AG10803 (cell line): ENCODE data around the gene ASB6.

Experiments
- DNase-seq: peaks from one replicate; pipeline ENCODE4 v3.0.0; 2010; ENCODE audit warnings: low read depth
- H3K4me3 ChIP-seq: 2 replicates; pipeline ENCODE4 v1.5.1; 2011; ENCODE audit warnings: mild to moderate bottlenecking, low read length, control low read depth
- TF ChIP-seq, protein P1 (sequence below): conservative IDR thresholded peaks from 2 replicates; pipeline ENCODE4 v1.5.1; 2011; ENCODE audit warnings: mild to moderate bottlenecking, low read length, control low read depth, inconsistent platforms

ASB6 gene

DNA sequence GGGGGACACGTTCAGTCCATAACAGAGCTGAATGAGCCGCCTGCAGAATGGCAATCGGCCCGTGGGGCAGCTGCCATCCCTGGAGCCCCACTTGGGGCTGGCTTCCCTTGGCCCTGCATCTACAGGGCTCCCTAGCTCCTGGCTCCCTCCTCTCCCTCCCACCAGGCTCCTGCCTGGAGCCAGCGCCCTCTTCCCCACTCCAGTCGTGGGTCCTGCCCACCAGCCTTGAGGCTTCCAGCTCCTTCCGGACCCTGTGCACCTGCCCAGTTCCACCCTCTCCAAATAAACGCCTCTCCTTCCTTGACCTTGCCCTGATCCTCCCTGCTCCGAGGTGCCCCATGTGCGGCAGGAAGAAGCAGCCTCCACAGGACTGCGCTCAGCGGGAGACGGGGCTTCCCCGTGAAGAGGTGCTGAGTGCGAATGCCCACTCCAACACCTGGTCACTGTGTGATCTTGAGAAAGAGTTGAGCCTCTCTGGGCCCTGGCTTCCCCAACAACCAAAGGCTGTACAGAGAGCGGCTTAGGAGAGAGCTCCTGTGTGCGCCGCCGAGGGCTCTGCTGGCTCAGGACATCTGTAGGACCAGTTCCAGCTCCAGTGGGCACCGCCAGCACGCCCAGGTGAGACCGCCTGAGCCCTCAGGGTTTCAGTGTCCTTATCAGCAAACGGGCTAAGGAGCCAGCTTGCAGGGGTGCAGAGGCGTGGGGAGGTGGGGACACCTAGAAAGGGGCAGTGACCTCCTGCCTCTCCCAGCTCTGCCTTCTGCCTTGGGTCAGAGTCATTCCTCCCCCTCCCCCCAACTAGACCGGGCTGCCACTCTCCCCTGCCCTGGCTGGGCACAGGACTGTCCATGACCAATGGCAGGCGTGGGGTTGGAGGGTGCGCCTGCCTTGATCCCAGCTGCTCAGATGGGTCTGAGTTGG is 33.1 kb downstream of the ASB6 start:
- TF ChIP-seq, protein P1, sequence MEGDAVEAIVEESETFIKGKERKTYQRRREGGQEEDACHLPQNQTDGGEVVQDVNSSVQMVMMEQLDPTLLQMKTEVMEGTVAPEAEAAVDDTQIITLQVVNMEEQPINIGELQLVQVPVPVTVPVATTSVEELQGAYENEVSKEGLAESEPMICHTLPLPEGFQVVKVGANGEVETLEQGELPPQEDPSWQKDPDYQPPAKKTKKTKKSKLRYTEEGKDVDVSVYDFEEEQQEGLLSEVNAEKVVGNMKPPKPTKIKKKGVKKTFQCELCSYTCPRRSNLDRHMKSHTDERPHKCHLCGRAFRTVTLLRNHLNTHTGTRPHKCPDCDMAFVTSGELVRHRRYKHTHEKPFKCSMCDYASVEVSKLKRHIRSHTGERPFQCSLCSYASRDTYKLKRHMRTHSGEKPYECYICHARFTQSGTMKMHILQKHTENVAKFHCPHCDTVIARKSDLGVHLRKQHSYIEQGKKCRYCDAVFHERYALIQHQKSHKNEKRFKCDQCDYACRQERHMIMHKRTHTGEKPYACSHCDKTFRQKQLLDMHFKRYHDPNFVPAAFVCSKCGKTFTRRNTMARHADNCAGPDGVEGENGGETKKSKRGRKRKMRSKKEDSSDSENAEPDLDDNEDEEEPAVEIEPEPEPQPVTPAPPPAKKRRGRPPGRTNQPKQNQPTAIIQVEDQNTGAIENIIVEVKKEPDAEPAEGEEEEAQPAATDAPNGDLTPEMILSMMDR = no peak
- H3K4me3 ChIP-seq = no peak overlapping the region
- no peak for DNase-seq

DNA sequence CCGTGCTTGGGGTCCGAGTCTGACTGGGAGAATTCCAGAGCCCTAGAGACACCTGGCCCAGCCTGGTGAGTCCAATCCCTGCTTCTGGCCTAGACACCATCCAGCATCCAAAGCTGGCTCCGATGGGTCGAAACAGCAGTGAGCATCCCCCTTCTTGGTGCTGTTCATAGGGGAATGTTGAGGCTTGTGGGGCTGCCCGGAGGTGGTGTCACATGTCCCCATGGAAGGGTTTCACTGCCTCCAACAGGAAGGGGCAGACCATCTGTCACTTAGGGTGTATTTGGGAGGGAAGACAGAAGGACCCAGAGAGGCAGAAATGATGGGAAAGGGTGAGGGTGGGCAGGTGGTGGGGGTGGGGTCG is 34.9 kb downstream of the ASB6 start:
- TF ChIP-seq, protein P1 = no peak
- no peak overlapping the region for H3K4me3 ChIP-seq
- no peak for DNase-seq

DNA sequence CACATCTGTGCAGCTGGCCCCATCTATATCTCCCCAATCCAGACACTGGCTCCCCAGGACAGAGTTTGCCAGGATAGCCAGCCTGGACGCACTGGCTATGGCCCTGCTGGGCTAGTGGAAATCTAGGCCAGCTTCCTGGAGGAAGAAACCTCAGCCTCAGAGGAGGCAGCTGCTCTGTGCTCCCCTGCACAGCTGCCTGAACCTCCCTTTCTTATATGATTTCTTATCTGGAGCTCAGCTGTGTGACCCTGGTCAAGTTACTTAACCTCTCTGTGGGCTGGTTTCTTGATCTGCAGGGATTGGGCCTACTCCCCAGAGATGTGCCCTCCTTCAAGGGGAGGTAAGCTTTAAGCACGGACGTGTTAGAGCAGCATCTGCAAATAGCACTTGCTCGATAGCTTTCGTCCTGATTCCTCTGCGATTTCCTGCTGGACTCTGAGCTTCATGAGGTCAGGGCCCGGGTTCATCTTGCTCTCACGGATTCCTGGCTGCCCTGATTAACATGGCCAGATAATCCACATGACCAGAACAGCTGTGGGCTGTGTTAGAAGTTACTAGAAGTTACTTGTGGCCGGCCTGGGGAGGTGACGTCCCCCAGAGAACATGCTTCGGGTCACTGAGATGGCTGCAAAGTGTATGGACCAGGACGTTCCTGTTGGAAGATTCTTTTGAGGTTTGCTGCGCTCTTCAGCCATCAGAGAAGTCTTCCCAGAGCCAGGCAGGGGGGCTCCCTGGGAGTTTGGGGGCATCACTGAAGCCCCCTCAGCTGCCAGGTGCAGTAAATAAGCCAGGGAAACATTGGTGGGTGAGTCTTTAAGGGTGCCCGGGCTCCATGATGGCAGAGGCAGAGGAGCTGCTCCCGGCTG is 35.6 kb downstream of the ASB6 start:
- TF ChIP-seq, protein P1 = no peak
- DNase-seq = no peak
- no peak overlapping the region for H3K4me3 ChIP-seq

DNA sequence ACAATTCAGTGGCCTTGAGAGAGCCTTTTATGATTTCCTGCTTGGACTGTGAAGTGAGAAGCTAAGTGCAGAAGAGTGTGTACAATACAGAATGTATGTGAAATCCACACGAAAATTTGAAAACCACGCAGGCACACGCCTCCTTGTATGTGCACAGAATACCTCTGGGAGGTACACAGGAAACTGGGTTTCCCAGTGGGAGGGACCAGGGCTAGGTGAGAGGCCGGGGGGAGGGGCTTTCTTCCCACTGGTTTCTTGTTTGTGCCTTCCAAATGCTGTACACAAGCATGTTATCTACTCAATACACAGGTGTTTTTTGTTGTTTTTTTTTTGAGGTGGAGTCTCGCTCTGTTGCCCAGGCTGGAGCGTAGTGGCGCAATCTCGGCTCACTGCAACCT is 37.2 kb downstream of the ASB6 start:
- no peak overlapping the region for H3K4me3 ChIP-seq
- TF ChIP-seq, protein P1 = no peak
- DNase-seq = no peak

DNA sequence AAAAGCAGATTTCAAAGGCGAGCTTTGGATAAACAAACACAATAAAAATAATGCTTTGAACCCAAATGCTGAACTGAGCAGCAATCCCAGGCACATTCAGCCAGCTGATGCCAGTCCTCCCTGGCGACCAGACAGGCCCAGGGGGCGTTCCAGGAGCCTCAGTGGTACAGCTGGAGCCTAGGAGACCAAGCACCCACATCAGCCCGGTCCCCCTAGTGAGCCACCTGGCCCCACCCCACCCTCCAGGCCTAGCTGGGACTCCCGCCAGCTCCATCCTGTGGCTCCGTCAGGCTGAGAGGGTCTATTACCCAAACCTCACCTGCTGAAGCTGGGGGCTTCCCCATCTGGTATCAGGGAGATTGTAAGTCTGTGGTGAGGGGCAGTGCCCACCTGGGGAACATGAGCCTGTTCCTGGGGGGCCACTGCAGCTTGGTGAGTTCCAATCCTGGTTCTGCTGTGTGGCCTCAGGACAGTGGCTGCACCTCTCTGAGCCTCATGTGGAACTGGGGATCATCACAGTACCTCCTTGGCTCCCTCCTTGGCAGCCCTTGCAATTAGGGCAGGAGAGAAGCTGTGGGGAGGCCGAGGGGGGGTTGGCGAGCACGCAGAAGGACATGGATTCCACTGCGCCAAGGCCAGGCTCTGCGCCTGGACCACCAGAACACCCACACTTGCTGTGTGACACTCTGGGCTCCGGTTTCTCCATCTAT is 37.7 kb downstream of the ASB6 start:
- TF ChIP-seq, protein P1 = no peak
- DNase-seq = no peak
- no peak overlapping the region for H3K4me3 ChIP-seq

DNA sequence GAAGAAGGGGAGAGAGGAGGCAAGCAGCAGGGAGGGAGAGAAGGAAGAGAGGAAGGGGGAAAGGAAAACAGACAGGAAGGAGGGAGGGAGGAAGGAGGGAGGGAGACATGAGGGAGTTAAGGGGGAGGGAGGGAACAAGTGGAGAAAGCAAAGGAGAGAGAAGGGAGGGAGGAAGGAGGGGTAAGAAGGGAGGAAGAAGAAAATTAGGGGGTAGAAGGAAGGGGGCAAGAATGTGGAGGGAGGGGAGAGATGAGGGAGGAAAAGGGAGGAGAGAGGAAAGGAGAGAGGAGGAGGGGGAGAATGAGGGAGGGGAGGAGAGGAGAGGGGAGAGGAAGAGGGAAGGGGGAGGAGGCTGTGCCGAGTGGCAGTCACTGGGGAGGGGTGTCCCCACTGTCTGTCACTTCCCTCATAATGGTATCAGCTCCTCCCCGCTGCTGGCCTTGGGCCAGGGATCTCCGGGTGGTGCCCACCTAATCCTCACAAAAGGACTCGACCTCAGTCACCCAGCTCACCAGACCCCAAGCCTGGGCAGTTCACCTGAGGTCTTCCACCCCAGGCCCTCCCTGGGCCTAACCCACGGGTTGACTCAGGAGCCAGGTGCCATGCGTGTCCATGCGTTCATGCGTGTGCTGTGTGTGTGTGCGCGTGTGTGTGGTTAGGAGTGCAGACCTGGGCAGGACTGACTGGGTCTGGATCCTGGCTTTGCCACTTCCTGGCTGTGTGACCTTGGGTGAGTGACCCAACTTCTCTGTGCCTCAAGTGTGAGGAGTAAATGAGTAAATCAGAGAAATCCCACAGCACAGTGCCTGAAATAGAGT is 39.1 kb downstream of the ASB6 start:
- H3K4me3 ChIP-seq = no peak overlapping the region
- no peak for DNase-seq
- TF ChIP-seq, protein P1 = no peak
